Thymus (tissue), 11 donors: ENCODE measurements around the gene GPX3. TPM values are rescaled to one million over a fixed set of nuclear protein-coding genes. Genes with fewer than 3 reads are reported as not detected.

ENCODE experiments used
- DNase-seq, 9 donors: peaks; one replicate each; pipeline ENCODE4 v3.0.0-alpha.2; 2013; ENCODE audit warnings: low spot score in 9 of 9, low read depth in 6 of 9, missing footprints in 1 of 9
- H3K27ac ChIP-seq, 2 donors: one replicate each; pipeline ENCODE4 v1.5.1; 2013; ENCODE audit warnings: control low read depth in 1 of 2, low read depth in 1 of 2, low read length in 1 of 2, mild to moderate bottlenecking in 1 of 2, moderate library complexity in 1 of 2
- H3K27me3 ChIP-seq, 2 donors: one replicate each; pipeline ENCODE4 v1.5.1; 2013; ENCODE audit warnings: low read length in 1 of 2; ENCODE audit not compliant: control insufficient read depth in 2 of 2, insufficient read depth in 1 of 2
- H3K36me3 ChIP-seq, 2 donors: one replicate each; pipeline ENCODE4 v1.5.1; 2013; ENCODE audit warnings: low read length in 1 of 2, mild to moderate bottlenecking in 1 of 2, moderate library complexity in 1 of 2; ENCODE audit not compliant: control insufficient read depth in 2 of 2, insufficient read depth in 2 of 2
- H3K4me1 ChIP-seq, 2 donors: one replicate each; pipeline ENCODE4 v1.5.1; 2013; ENCODE audit warnings: low read length in 2 of 2; ENCODE audit not compliant: control insufficient read depth in 2 of 2, insufficient read depth in 2 of 2
- H3K4me3 ChIP-seq, 2 donors: one replicate each; pipeline ENCODE4 v1.5.1; 2013; ENCODE audit warnings: low read length in 2 of 2, control low read depth in 1 of 2, mild to moderate bottlenecking in 1 of 2
- H3K9me3 ChIP-seq, 2 donors: one replicate each; pipeline ENCODE4 v1.5.1; 2013; ENCODE audit warnings: low read length in 1 of 2, mild to moderate bottlenecking in 1 of 2; ENCODE audit not compliant: control insufficient read depth in 2 of 2, insufficient read depth in 1 of 2
- WGBS: extraction: QIAGEN DNeasy Blood & Tissue Kit; methylation state at CpG from one replicate; pipeline ENCODE4 v1.1.7; 2013; 5-methylcytosine and 5-hydroxymethylcytosine counted together
- polyA plus RNA-seq: library from polyadenylated mRNA; stranded (reverse); fragments of 200-250 nt; gene quantifications from one replicate; pipeline ENCODE4 v1.2.3, GENCODE V29; 2013
- total RNA-seq: library from RNA; stranded (reverse); fragments of 120-200 nt; gene quantifications from one replicate; pipeline ENCODE4 v1.2.4, GENCODE V29; 2013
- donor health status: healthy.

Gene GPX3
- total and polyA plus RNA-seq, 2 donors: 2.7 to 412 TPM

DNA sequence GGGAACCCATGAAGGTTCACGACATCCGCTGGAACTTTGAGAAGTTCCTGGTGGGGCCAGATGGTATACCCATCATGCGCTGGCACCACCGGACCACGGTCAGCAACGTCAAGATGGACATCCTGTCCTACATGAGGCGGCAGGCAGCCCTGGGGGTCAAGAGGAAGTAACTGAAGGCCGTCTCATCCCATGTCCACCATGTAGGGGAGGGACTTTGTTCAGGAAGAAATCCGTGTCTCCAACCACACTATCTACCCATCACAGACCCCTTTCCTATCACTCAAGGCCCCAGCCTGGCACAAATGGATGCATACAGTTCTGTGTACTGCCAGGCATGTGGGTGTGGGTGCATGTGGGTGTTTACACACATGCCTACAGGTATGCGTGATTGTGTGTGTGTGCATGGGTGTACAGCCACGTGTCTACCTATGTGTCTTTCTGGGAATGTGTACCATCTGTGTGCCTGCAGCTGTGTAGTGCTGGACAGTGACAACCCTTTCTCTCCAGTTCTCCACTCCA, 7.6 kb downstream of the GPX3 start:
- Histone ChIP-seq H3K36me3 (peaks cover 51 to 52% of the 10 kb centered on the region in 2 donors), H3K27ac (no peak overlapping the region), H3K9me3 (no peaks in the 10 kb centered on the region), H3K27me3 (no peaks in the 10 kb centered on the region), H3K4me3 (no peak overlapping the region), H3K4me1 (no peaks in the 10 kb centered on the region)
- no peak for DNase-seq
- 90% methylated on average over 11 of the region's 11 CpGs for WGBS

DNA sequence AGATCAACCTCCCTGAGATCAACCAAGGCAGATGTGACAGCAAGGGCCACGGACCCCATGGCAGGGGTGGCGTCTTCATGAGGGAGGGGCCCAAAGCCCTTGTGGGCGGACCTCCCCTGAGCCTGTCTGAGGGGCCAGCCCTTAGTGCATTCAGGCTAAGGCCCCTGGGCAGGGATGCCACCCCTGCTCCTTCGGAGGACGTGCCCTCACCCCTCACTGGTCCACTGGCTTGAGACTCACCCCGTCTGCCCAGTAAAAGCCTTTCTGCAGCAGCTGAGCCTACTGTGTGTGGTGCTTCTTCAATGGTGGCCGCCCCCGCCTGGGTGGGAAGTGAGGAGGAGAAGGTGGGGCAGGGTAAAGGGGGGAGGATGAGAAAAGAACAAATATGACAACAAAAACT, 8.3 kb downstream of the GPX3 start:
- WGBS: 97% methylated on average over 8 of the region's 8 CpGs
- Histone ChIP-seq H3K27ac (no peak overlapping the region), H3K9me3 (no peaks in the 10 kb centered on the region)

DNA sequence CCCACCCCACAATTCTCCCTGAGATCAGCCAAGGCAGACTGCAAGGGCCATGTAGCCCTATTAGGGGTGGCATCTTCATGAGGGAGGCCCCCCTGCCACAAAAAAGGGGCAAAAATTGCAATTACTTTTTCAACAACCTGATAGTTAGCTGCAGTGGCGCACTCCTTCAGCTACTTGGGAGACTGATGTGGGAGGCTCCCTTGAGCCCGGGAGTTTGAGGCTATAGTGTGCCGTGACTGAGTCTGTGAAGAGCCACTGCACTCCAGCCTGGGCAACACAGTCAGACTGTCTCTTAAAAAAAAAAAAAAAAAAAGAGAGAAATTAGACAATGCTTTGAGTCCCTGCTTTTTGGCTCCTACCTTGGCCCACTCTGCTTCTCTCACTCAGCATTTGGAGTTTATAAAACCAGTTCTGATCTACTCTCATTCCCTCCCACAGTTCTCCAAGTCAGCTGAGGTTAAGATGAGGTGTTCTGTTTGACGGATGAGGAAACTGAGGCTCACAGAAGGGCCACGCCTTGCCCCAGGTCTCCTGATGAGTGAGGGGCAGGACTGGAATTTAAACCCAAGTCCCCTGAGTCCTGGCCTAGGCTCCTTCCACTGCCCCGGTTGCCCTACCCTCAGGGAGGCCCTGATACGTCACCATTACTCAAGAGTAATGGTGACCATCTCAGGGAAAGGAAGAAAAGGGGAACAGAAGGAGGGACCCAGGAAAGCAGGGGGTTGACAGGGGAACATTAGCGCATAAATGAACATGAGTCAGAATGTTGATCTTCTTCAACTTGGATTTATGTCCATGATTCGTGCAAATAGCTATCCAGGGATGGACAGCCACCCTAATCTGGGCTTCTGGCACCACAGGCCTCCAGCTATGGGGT, 9.0 kb downstream of the GPX3 start:
- Histone ChIP-seq H3K4me3 (no peak overlapping the region), H3K4me1 (no peaks in the 10 kb centered on the region), H3K27me3 (no peaks in the 10 kb centered on the region), H3K36me3 (peaks cover 65% of the 10 kb centered on the region in 2 donors), H3K27ac (no peak overlapping the region), H3K9me3 (no peaks in the 10 kb centered on the region)
- 97% methylated on average over 9 of the region's 9 CpGs for WGBS
- DNase-seq: no peak

More for the DNA sequence above, 8.3 kb downstream of the GPX3 start:
- H3K36me3 ChIP-seq: peaks cover 58 to 59% of the 10 kb centered on the region in 2 donors
- no peaks in the 10 kb centered on the region for H3K27me3 ChIP-seq
- H3K4me3 ChIP-seq: no peak overlapping the region
- DNase-seq: no peak
- H3K4me1 ChIP-seq: no peaks in the 10 kb centered on the region

DNA sequence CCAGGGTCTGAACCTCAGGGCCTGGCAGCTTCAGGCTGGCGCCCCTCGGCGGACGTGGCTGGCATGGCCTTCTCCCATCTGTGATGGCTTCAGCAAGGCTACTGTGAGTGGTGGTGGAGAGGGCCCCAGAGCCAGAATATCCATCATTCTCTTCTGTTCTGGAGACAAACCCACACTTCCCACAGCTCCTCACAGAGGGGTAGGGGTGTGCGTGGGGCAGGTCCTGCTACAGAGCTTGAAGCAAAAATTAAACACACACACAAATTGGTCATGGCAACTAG, 9.6 kb downstream of the GPX3 start:
- H3K27ac ChIP-seq: no peak overlapping the region
- no peak for DNase-seq
- WGBS: 98% methylated on average over 5 of the region's 5 CpGs
- no peaks in the 10 kb centered on the region for H3K9me3 ChIP-seq
- H3K27me3 ChIP-seq: no peaks in the 10 kb centered on the region
- H3K36me3 ChIP-seq: peaks cover 70 to 71% of the 10 kb centered on the region in 2 donors
- H3K4me1 ChIP-seq: no peaks in the 10 kb centered on the region
- no peak overlapping the region for H3K4me3 ChIP-seq

DNA sequence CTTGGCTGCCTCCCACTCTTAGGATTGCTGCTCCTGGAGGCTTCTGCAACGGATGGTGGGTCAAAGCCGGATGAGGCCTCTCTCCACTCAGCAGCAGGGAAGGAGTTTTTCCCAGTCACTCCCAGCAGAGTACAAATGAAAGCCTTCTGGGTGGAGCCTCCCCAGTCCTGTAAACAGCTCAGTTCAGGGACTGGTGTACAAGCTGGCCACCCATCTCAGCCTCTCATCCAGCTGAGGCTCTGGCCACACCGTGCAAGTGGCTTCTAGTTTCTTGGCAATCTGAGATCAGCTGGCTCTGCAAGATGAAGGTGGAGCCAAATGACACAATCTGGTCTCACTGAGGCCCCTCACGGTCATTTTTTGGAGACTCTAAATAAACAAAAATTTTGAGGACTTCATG, 10.0 kb downstream of the GPX3 start:
- Histone ChIP-seq H3K27me3 (no peaks in the 10 kb centered on the region), H3K27ac (no peak overlapping the region), H3K4me1 (no peaks in the 10 kb centered on the region), H3K36me3 (peaks cover 74 to 75% of the 10 kb centered on the region in 2 donors), H3K4me3 (no peak overlapping the region), H3K9me3 (no peaks in the 10 kb centered on the region)
- no peak for DNase-seq
- WGBS: 95% methylated on average over 4 of the region's 4 CpGs

DNA sequence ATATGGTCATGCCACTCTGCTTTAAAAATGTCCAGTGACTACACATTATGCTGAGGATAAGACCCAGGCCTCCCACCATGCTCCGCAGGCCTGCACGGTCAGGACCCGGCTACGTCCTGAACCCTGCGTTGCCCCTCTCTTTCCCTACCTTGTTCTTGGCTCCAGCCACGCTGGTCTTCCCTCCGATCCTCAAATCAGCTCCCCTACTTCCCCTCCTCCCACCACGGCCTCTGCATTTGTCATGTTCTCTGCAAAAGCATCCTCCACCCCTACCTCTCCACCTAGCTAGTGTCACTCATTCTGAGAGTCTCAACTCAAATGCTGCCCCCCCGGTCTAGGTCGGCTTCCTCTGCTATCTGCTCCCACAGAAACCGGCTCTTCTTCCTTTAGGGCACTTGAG, 11.2 kb downstream of the GPX3 start:
- no peaks in the 10 kb centered on the region for H3K4me1 ChIP-seq
- peaks cover 85 to 86% of the 10 kb centered on the region in 2 donors for H3K36me3 ChIP-seq
- H3K9me3 ChIP-seq: no peaks in the 10 kb centered on the region
- no peak for DNase-seq
- H3K4me3 ChIP-seq: no peak overlapping the region
- no peak overlapping the region for H3K27ac ChIP-seq
- H3K27me3 ChIP-seq: no peaks in the 10 kb centered on the region
- WGBS: 98% methylated on average over 11 of the region's 11 CpGs

DNA sequence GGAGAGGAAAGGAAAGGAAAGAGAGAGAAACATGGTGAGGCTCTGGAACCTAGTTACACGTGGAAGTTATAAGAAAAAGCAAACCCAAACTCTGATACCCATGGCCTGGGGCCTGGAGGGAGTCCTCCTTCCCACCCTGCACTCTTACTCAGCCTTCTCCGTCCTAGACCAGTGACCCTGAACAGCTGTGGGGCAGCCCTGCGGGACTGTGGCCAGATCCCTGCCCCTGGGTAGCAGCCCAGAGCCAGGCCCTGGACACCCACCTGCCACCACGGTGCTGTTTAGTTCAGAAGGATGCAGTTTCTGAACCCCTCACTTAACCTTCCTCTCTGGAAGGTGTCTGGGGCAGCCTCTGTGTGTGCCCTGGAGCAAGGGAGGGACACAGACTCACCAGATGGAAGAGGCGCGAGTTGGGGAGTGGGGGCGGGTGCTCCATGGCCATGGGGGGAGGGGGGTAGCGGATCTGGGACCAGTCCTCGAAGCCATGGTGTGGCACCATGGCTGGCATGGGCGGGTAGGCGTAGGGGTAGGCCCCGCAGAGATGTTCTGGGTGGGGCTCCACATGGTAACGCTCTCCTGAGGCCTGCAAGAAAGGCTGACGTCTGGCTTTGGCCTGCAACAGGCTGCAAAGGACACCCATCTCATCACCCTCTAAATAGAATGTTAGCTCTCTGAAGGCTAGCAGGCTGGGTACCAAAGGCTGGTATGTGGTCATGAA, 13.0 kb downstream of the GPX3 start:
- WGBS: 98% methylated on average over 14 of the region's 14 CpGs
- H3K9me3 ChIP-seq: no peaks in the 10 kb centered on the region
- DNase-seq: no peak
- H3K4me1 ChIP-seq: no peaks in the 10 kb centered on the region
- peaks cover 91 to 93% of the 10 kb centered on the region in 2 donors for H3K36me3 ChIP-seq
- H3K27me3 ChIP-seq: no peaks in the 10 kb centered on the region
- no peak overlapping the region for H3K4me3 ChIP-seq
- no peak overlapping the region for H3K27ac ChIP-seq

DNA sequence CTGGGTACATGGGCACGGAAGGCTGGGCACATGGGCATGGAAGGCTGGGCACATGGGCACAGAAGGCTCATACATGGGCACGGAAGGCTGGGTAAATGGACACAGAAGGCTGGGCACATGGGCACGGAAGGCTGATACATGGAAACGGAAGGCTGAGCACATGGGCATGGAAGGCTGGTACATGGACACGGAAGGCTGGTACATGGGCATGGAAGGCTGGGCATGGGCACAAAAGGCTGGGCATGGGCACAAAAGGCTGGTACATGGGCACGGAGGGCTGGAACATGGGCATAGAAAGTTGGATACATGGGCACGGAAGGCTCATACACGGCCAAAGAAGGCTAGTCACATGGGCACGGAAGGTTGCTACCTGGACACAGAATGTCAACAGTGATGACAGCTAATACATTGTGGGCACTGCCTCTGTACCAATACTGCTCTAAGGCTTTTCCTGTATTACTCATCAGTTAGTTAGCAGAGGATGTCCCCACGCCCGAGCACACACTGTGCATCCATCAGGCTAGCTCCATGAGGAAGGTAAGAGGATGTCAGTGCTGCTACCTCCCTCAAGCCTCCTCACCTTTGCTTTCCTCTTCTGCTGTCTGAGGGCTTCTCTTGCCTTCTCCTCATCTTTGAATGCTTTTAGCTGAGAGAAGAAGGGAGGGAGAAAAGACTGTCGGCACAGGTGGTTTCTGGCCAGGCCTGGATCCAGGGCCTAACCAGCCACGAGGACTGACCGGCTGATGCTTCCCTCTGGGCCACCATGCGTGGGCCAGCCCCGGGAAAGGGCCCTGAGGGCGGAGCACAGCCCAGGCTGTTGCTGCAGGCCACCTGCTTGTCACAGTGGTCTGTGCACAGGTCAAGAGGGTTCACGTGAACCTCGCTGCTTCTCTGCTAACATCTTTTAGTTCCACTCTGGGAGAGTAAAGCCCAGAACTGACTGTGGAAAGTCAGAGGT, 14.3 kb downstream of the GPX3 start:
- Histone ChIP-seq H3K27me3 (no peaks in the 10 kb centered on the region), H3K27ac (no peak overlapping the region), H3K4me1 (no peaks in the 10 kb centered on the region), H3K9me3 (no peaks in the 10 kb centered on the region), H3K36me3 (peaks cover 91 to 93% of the 10 kb centered on the region in 2 donors), H3K4me3 (no peak overlapping the region)
- WGBS: 98% methylated on average over 19 of the region's 19 CpGs
- DNase-seq: no peak
